IPS-11a (cell line): Measurements from ENCODE around the gene SLC16A7.

ENCODE experiments used
- H3K4me3 ChIP-seq: one replicate; pipeline ENCODE4 v1.5.1; 2013; ENCODE audit warnings: low read depth, low read length, control low read depth

SLC16A7 gene

DNA sequence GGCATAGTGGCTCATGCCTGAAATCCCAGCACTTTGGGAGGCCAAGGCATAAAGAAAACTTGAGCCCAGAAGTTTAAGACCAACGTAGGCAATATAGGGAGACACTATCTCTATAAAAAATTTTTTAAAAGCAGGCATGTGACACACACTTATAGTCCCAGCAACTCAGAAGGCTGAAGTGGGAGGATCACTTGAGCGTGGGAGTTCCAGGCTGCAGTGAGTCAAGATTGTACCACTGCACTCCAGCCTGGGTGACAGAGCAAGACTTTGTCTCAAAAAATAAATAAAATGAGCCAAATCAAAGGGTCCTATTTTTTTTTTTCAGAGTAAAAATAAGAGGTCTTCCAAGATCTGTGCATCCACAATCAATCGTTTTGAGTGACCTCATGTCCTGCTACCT, 237.6 kb downstream of the SLC16A7 start:
- H3K4me3 ChIP-seq = no peak overlapping the region

DNA sequence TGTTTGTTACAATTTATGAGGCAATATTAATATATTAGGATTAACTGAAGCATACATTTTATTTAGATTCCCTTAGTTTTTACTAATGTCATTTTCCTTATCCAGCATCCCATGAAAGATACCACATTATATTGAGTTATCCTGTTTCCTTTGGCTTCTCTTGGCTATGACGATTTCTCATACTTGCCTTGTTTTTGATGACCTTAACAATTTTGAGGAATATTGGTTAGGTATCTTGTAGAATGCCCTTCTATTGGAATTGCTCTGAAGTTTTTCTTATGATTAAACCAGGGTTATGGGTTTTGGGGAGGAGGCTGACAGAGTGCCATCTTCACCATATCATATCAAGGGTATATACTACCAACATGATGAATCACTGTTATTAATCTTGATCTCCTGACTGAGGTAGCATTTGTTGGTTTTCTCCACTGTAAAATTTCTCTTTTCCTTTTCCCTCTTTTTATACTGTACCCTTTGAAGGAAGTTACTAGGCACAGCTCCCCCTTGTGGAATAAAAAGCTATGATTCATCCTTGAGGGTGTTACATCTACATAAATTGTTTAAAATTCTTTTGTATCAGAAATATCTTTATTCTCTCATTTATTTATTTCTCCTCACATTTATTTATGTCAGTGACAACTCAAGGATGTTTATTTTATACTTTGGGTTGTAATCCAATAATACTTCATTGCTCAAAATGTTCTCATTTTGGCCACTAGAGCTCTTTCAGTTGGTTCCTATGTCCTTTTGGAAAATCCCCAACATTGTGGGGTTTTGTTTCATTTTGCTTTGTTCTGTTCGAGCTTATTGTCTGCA, 239.0 kb downstream of the SLC16A7 start:
- H3K4me3 ChIP-seq = no peak overlapping the region
